Upper lobe of left lung (tissue), 4 donors: Measurements from ENCODE around the gene RNF26.

Source experiments
- EP300 ChIP-seq, 4 donors: sonication (generic); formaldehyde crosslinking; IDR thresholded peaks; one replicate each; pipeline ENCODE4 v1.5.1; 2017; ENCODE audit warnings: antibody characterized with exemption in 4 of 4, control low read depth in 2 of 4
- POLR2AphosphoS5 ChIP-seq, 2 donors: sonication (generic); formaldehyde crosslinking; IDR thresholded peaks; one replicate each; pipeline ENCODE4 v1.5.1; 2017; ENCODE audit warnings: antibody characterized with exemption in 2 of 2

GRCh38 chr11:119377112-119377901, 43.0 kb downstream of the RNF26 start:
- TF ChIP-seq POLR2AphosphoS5 (IDR thresholded peaks at IDR 0.05) (no peak), EP300 (IDR thresholded peaks at IDR 0.05) (no peak)
